Esophagus squamous epithelium (tissue), 5 donors: Measurements from ENCODE around the gene SPATA33. TPM values are rescaled to one million over a fixed set of nuclear protein-coding genes. Genes with fewer than 3 reads are reported as not detected.

ENCODE experiments used
- DNase-seq: peaks from one replicate; lab custom pipeline; 2025; lab: John Stamatoyannopoulos, UW
- H3K27ac ChIP-seq, 4 donors: fragments of 200-600 bp; sonication (generic); one replicate each; pipeline ENCODE4 v1.5.1; 2016 to 2019; ENCODE audit warnings: mild to moderate bottlenecking in 1 of 4
- H3K27me3 ChIP-seq, 4 donors: fragments of 200-600 bp; sonication (generic); 1 replicate in 3 of 4; 2 replicates in 1 of 4; pipeline versions ENCODE4 v1.5.1 to v1.6.0; 2017 to 2021; ENCODE audit warnings: antibody characterized with exemption in 1 of 4
- H3K36me3 ChIP-seq, 3 donors: fragments of 200-600 bp; sonication (generic); one replicate each; pipeline ENCODE4 v1.5.1; 2016 to 2019
- H3K4me1 ChIP-seq, 3 donors: fragments of 200-600 bp; sonication (generic); one replicate each; pipeline ENCODE4 v1.5.1; 2017 to 2019
- H3K4me3 ChIP-seq, 4 donors: fragments of 200-600 bp; sonication (generic); 1 replicate in 3 of 4; 2 replicates in 1 of 4; pipeline ENCODE4 v1.5.1; 2016 to 2019; ENCODE audit warnings: mild to moderate bottlenecking in 2 of 4, moderate library complexity in 1 of 4
- H3K9me3 ChIP-seq, 3 donors: fragments of 200-600 bp; sonication (generic); one replicate each; pipeline ENCODE4 v1.5.1; 2016 to 2019
- CTCF ChIP-seq, 6 experiments: fragments of 450-650 bp in 4 of 6; fragments of 200-600 bp in 2 of 6; sonication (generic) in 2 of 6; IDR thresholded peaks; one replicate each; pipeline ENCODE4 v1.5.1; 2016 to 2019; ENCODE audit warnings: antibody characterized with exemption in 6 of 6, mild to moderate bottlenecking in 4 of 6, moderate library complexity in 4 of 6
- POLR2A ChIP-seq, 4 donors: fragments of 450-650 bp; IDR thresholded peaks; one replicate each; pipeline ENCODE4 v1.6.1; 2017; ENCODE audit warnings: antibody characterized with exemption in 4 of 4, mild to moderate bottlenecking in 4 of 4, moderate library complexity in 3 of 4
- WGBS, 2 donors: methylation state at CpG; one replicate each; pipeline ENCODE4 v1.1.5; 2018; 5-methylcytosine and 5-hydroxymethylcytosine counted together
- intact Hi-C: fragments of 100-400 bp; cut with DNase I; formaldehyde crosslinking; loops from one replicate; pipeline ENCODE4 v1.15.0; 2022
- total RNA-seq, 4 donors: library from RNA; depleted of rRNA; stranded (reverse); fragments of >200 nt; gene quantifications; one replicate each; pipeline ENCODE4 v1.1.0, GENCODE V29; 2016
- donor health status: DM: yes; HTN: yes; CAD: no.

The SPATA33 gene
- total RNA-seq, 4 donors from 2014 or later = 1.8 to 4.9 (median 2.8) TPM

GRCh38 chr16:89617036-89617435, 40.6 kb upstream of the SPATA33 start:
- no peak overlapping the region for H3K4me3 ChIP-seq
- no peaks in the 10 kb centered on the region for H3K9me3 ChIP-seq
- intact Hi-C loops = no loop called here
- DNase-seq = no peak
- peaks cover 0 to 11% (median 0%) of the 10 kb centered on the region in 3 donors for H3K4me1 ChIP-seq
- H3K27ac ChIP-seq = peak overlapping the region in 1 of 4 donors; percentile 42
- TF ChIP-seq CTCF (IDR thresholded peaks at IDR 0.05) = no peak
- no peak for TF ChIP-seq POLR2A (IDR thresholded peaks at IDR 0.05)
- WGBS, 2 donors = 45 to 50% methylated on average over 6 of the region's 6 CpGs
- H3K27me3 ChIP-seq = peaks cover 0 to 58% (median 0%) of the 10 kb centered on the region in 4 donors
- no peaks in the 10 kb centered on the region for H3K36me3 ChIP-seq

DNA sequence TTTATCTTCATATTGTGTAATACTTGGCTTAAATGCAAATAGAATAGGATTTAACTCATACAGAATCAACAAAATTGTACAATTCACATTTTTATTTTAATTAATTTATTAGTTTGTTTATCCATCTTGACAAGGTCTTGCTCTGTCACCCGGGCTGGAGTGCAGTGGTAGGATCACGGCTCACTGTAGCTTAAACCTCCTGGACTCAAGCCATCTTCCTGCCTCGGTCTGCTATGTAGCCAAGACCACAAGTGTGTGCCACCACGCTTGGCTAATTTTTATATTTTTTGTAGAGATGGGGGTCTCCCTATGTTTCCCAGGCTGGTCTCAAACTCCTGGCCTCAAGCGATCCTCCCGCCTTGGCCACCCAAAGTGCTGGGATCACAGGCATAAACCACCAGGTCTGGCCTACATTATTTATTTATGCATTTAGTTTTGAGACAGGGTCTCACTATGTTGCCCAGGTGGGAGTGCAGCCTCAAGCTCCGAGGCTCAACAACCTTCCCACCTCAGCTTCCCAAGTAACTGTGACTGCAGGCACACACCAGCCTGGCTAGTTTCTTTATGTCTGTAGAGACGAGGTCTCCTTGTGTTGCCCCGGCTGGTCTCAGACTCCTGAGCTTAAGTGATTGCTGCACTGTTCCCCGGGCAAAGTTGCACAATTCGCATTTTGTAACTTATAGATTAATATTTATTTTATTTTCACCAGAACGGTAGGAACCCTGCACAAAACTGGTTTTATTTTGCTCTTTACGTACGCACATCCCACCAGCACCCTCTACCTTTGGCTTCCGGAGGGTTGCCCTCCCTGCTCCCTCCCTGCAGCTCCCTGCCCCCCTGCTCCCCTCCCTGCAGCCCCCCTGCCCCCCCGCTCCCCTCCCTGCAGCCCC, 39.3 kb upstream of the SPATA33 start:
- TF ChIP-seq POLR2A (IDR thresholded peaks at IDR 0.05) (no peak), CTCF (IDR thresholded peaks at IDR 0.05) (no peak)
- WGBS, 2 donors = 40 to 46% methylated on average over 15 to 16 of the region's 16 CpGs
- peaks cover 0 to 60% (median 0%) of the 10 kb centered on the region in 4 donors for H3K27me3 ChIP-seq
- H3K9me3 ChIP-seq = no peaks in the 10 kb centered on the region
- intact Hi-C loops = no loop called here
- H3K4me3 ChIP-seq = no peak overlapping the region
- no peaks in the 10 kb centered on the region for H3K36me3 ChIP-seq
- no peak for DNase-seq
- H3K27ac ChIP-seq = no peak overlapping the region
- peaks cover 0 to 17% (median 2%) of the 10 kb centered on the region in 3 donors for H3K4me1 ChIP-seq

GRCh38 chr16:89619840-89620239, 37.8 kb upstream of the SPATA33 start:
- Histone ChIP-seq H3K9me3 (no peaks in the 10 kb centered on the region), H3K4me3 (no peak overlapping the region), H3K27ac (no peak overlapping the region), H3K4me1 (peaks cover 0 to 27% (median 5%) of the 10 kb centered on the region in 3 donors), H3K27me3 (peaks cover 0 to 62% (median 0%) of the 10 kb centered on the region in 4 donors), H3K36me3 (no peaks in the 10 kb centered on the region)
- intact Hi-C loops = loop anchor here (10.0 kb wide), 1 partner anchor 605 kb away; no protein-coding TSS in a partner anchor
- no peak for TF ChIP-seq CTCF (IDR thresholded peaks at IDR 0.05)
- no peak for TF ChIP-seq POLR2A (IDR thresholded peaks at IDR 0.05)
- DNase-seq = no peak
- 59 to 77% methylated on average over 2 to 3 of the region's 12 CpGs for WGBS, 2 donors

GRCh38 chr16:89620406-89620841, 37.2 kb upstream of the SPATA33 start:
- no peak for DNase-seq
- no peaks in the 10 kb centered on the region for H3K36me3 ChIP-seq
- H3K4me1 ChIP-seq = peaks cover 0 to 27% (median 5%) of the 10 kb centered on the region in 3 donors
- intact Hi-C loops = loop anchor here (10.0 kb wide), 1 partner anchor 606 kb away; no protein-coding TSS in a partner anchor
- H3K27me3 ChIP-seq = peaks cover 0 to 62% (median 0%) of the 10 kb centered on the region in 4 donors
- H3K27ac ChIP-seq = no peak overlapping the region
- 60 to 81% methylated on average over 1 to 11 of the region's 16 CpGs for WGBS, 2 donors
- no peaks in the 10 kb centered on the region for H3K9me3 ChIP-seq
- no peak overlapping the region for H3K4me3 ChIP-seq
- TF ChIP-seq POLR2A (IDR thresholded peaks at IDR 0.05) = no peak
- no peak for TF ChIP-seq CTCF (IDR thresholded peaks at IDR 0.05)
